UCSD-AML1 (cell line): ENCODE measurements around the gene GRM7.

Experiments used
- DNase-seq: peaks from one replicate; lab custom pipeline; 2025; ENCODE audit not compliant: unreplicated experiment; lab: John Stamatoyannopoulos, UW

Gene GRM7

GRCh38 chr3:7226393-7226792, 365.5 kb downstream of the GRM7 start:
- DNase-seq = no peak

DNA sequence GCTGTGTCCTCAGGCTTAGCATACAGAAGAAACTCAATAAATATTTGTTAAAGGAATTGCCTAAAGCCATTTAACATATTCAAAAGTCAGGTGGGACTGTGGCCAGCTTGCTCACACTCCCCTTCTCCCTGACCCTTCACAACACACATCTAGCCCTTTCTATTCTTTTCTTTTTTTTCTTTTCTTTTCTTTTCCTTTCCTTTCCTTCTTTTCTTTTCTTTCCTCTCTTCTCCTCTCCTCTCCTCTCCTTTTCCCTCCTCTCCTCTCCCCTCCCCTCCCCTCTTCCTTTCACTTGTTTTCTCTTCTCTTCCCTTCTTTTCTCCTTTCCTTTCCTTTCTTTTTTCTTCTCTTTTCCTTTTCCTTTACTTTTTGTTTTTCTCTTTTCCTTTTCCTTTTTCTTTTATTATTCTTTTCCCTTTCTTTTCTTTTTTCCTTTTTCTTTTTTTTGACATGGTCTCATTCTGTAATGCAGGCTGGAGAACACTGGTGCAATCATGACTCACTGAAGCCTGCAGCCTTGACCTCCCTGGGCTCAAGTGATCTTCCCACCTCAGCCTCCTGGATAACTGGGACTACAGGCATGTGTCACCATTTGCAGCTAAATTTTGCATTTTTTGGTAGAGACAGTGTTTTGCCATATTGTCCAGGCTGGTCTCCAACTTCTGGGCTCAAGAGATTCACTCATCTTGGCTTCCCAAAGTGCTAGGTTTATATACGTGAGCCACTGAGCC, 377.8 kb downstream of the GRM7 start:
- no peak for DNase-seq

GRCh38 chr3:7241584-7242302, 380.8 kb downstream of the GRM7 start:
- DNase-seq = no peak

GRCh38 chr3:7242303-7242635, 381.4 kb downstream of the GRM7 start:
- DNase-seq = no peak

- DNase-seq = no peak
Observed at GRCh38 chr3:7249493-7250076, 388.7 kb downstream of the GRM7 start.

- no peak for DNase-seq
Observed at GRCh38 chr3:7254251-7254650, 393.3 kb downstream of the GRM7 start.

- DNase-seq = no peak
Observed at GRCh38 chr3:7260975-7261374, 400.1 kb downstream of the GRM7 start.

DNA sequence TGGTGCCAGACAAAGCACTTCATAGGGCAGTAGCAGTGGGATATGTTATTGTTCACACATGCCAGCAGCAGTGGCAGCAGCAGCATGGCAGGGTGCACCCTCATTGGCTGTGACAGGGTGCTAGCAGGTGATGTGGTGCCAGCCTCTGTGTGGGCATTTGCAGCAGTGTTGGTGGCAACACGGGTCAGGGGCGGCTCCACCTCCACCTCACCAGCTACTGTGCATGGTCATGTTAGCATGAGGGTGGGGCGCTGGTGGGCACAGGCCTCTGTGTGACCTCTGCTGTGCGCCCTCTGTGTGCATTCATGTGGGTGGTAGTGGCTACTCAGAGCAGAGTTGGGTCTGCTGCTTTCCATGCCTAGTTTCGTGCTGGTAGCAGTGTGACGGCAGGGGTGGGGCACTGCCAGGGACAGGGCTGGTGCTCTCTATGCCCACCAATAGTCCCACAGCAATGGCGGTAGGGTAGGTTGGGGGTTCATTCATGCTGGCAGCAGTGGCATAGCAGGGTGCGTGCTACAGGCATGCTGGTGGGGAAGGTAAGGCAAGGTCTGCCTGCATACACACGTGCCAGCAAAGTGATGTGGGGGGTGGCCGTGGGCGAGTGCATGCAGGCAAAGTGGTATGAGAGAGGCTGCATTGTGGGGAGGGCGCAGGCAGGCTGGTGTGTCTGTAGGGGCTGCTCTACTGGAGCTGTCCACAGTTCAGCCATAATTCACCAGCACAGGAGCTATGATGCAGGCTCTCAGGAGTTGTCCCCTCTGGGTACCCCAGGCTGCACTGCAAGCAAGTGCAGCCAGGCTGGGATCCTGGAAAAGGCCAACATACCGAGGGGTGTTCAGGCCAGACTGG, 402.7 kb downstream of the GRM7 start:
- DNase-seq = no peak

- DNase-seq = no peak
Observed at GRCh38 chr3:7264196-7264526, 403.2 kb downstream of the GRM7 start.

DNA sequence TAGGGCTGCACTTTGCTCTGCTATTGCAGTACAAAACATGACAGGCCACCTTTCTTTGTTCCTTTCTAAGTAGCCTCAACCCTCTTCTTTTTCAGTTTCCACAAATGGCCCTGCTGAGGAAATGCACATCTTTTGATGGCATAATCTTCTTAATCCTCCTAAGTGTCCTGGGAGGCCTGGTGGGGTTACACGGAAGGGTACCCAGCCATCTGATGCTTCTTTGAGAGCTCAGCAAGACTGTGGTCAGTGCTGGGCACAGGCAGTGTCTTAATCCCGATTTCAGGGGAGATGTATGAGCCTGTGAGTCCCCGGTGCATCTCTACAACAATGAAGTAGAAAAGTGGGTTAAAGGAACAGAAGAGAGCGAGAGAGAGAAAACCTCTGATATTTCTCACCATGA, 404.8 kb downstream of the GRM7 start:
- DNase-seq = no peak

DNA sequence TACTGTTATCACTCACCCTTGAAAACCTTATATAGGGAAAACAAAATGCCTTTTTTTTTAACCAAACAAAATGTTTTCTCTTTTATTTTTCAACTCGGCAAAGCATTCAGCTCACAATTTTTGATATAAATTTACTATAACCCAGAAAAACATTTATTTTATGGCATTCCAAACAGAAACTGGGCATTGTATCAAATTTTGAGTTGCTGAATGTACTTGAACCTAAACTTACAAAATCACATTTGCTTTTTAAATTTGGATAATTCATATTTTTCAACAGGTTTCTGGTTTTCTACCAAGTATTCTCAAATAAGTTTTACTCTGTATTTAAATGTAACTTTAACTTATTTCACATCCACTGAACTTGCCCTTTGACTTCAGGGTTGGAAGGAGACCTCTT, 405.6 kb downstream of the GRM7 start:
- no peak for DNase-seq

- DNase-seq = no peak
Observed at GRCh38 chr3:7270731-7271130, 409.8 kb downstream of the GRM7 start.

- DNase-seq = no peak
Observed at GRCh38 chr3:7271631-7272030, 410.7 kb downstream of the GRM7 start.

DNA sequence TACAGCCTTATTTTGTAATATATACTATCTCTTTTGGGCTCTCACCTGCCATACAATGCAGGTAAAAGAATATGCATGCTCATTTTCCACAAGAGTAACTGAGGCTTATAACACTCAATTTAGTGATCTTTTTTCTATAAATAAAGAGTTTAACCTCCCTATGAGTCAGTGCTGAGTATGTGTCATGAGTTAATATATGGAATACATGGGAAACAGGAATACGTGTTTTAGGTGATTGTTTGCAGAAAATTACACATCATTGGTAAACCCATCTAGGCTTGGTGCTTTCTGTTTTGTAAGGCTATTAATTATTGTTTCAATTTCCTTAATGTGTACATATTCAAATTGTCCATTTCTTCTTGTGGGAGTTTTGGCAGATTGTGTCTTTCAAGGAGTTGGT, 411.3 kb downstream of the GRM7 start:
- no peak for DNase-seq

DNA sequence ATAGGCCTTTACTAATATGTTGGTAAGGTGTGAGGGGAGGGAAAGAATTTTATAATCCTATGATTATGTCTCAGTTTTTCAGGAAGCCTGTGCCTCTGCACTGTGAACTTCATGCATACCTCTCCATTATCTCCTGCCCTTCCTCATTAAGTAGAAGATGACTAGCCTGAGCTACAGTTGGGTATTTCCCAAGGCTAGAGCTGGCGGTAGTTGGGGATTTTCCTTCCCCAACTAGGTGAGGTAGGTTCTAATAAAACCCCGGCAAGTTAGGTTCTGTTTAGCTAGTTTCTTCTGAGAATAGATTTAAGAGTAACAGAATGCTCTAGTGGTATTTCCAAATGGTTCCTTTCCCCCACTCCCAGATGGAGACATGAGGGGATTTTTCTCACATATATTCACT, 414.5 kb downstream of the GRM7 start:
- no peak for DNase-seq

DNA sequence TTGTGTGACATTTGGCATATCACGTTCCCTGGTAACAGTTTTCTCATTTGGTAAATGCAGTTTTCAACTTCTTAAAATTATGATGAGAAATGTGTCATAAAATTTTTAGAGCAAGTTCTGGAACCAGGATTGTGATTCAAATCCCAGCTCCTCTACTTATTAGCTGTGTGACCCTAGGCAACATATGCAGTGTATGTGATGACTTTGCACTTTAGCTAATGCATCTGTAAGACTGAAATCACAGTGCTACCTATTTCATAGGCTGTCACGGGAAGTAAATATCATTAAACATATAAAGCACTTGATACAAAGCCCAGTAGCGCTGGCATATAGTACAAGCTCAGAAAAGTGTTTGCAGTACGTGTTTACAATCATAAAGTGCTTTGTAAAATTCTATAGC, 419.4 kb downstream of the GRM7 start:
- no peak for DNase-seq

- DNase-seq = no peak
Observed at GRCh38 chr3:7282988-7283387, 422.1 kb downstream of the GRM7 start.

- no peak for DNase-seq
Observed at GRCh38 chr3:7285505-7285904, 424.6 kb downstream of the GRM7 start.

GRCh38 chr3:7288133-7288532, 427.2 kb downstream of the GRM7 start:
- DNase-seq = no peak

- DNase-seq = no peak
Observed at GRCh38 chr3:7289121-7289520, 428.2 kb downstream of the GRM7 start.

DNA sequence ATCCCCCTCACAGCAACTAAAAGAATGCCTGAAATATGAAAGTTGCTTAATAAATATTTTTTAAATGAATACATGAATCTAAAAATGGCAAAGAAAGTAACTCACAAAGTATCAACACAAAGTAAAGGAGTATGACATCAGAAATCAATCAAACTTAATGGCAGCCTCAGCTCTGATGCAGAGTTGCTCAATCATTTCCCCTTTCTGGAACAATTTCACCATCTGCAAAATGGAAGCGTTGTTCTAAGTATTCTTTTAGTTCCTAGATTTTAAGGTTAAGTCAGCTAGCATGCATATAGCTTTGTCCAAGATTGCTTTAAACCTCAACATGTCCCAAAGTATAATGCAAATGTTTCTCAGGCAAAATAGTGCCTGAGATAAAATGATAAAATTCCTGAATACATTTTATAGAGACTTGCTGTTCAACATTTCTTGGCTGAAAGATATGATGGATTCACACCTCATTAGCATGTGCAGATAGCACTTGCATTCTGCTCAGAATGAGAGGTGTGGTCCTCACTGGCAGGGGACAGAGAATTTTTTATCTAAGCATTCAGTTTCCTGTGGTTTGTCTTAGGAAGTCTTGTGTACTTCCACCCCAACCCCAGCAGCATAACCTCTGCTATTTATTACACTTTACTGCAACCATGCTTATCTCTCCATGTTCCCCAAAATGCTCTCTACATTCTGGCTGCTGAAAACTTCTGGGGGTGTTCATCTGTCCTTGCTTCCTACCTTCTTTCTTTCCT, 429.3 kb downstream of the GRM7 start:
- peak; percentile 28 for DNase-seq
